Astrocyte of the hippocampus (primary cell): ENCODE results near the gene TCEA2.

Experiments
- DNase-seq: peaks from one replicate; pipeline ENCODE4 v3.0.0; 2011; ENCODE audit warnings: low read depth, low spot score

TCEA2 gene

DNA sequence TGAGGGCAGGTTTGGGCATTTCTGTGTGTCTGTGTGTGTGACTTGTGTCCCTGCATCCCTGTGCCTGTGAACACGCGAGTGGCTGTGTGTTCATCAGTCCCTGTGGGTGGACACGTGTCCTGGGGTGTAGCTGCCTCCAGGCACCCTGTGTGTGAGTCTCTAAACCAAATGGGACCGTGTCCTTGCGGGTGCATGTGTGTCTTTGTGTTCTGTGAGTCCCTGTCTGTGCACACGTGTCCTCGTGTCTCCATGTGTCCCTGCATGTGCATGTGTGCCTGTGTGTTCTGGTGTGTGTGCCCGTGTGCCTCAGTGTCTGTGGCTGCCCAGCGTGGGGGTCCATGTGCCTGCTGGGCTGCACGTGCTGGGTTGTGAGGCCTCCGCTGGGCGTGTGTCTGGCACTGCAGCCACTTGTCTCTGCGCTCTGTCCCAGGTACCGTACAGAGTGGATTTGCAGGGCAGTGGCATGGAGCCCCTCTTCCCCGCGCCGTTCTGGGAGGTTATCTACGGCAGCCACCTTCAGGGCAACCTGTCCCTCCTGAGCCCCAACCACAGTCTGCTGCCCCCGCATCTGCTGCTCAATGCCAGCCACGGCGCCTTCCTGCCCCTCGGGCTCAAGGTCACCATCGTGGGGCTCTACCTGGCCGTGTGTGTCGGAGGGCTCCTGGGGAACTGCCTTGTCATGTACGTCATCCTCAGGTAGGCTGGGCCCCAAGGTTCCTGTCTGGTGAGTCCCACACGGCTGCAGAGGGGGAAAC is 29.4 kb downstream of the TCEA2 start:
- DNase-seq = no peak

DNA sequence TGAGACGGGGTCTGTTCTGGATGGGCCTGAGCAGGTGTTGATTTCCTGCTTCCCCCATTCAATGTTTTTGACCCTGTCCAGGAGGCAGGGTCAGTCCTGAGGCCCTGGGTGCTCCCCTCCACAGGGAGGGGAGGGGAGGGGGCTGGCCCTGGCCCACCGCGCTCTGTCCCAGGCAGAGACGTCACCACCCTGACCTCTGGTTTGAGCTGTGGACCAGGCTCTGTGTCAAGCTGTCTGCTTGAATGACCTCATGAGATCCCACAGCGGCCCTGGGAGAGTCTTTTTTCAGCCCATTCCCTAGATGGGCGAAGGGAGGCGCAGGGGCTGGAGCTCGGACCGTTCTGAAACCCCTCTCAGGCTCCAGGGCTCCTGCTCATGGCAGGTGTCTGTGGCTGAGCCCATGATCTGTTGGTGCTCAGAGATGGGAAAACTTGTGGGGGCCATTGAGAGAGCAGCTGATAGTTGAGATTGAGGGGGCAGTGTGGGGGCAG is 30.1 kb downstream of the TCEA2 start:
- DNase-seq = no peak

DNA sequence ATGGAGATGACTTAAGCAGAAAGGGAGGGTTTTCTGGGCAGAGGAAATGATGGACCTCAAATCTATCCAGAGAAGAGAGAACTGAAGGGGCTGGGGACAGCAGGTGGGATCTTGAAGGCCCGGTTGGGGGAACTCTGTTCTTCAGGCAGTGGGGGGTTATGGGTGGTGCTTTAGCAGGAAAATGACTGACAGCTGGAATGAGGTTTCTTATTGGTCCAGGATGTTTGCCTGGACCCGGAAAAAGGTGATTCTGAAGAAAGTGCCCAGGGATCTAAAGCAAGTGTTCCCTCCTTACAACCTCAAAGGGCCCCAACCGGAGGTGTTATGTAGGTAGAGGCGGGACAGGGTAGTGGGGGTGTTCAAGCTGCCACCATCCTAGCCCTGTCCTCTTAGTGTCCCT is 32.5 kb downstream of the TCEA2 start:
- DNase-seq = no peak

DNA sequence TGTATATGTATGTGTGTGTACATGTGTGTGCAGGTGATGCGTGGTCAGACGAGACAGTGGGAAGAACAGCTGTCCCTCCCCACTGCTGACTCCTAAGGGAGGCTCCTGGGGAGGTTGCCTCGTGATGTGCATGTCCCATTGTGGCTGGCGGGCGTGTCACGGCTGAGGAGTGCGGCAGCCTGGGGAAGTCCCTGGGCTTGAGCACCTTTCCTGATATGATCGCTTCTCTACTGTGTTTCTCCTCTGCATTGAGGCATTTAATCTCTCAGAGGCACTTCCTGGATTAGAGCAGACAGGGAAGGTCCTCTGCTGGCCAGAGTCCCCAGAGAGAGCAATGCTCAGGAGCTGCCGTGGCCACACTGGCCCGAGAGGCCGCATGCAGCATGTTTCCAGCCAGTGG is 32.9 kb downstream of the TCEA2 start:
- no peak for DNase-seq

DNA sequence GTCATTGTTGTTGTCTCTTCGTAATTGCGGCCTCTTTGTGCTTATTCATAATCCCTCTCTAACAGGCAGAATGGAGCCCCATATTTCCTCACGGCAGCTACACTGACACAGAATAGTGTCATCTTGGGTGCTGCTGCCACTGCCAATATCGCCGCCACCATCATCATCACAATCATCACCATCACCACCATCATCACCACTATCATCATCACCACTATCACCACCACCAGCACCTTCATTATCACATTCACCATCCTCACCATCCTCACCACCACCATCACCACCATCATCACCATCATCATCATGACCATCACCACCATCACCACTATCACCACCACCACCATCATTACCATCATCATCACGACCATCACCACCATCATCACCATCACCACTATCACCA is 33.5 kb downstream of the TCEA2 start:
- DNase-seq = no peak

DNA sequence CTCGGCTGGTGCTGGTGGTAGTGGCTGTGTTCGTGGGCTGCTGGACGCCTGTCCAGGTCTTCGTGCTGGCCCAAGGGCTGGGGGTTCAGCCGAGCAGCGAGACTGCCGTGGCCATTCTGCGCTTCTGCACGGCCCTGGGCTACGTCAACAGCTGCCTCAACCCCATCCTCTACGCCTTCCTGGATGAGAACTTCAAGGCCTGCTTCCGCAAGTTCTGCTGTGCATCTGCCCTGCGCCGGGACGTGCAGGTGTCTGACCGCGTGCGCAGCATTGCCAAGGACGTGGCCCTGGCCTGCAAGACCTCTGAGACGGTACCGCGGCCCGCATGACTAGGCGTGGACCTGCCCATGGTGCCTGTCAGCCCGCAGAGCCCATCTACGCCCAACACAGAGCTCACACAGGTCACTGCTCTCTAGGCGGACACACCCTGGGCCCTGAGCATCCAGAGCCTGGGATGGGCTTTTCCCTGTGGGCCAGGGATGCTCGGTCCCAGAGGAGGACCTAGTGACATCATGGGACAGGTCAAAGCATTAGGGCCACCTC is 35.5 kb downstream of the TCEA2 start:
- DNase-seq = no peak

DNA sequence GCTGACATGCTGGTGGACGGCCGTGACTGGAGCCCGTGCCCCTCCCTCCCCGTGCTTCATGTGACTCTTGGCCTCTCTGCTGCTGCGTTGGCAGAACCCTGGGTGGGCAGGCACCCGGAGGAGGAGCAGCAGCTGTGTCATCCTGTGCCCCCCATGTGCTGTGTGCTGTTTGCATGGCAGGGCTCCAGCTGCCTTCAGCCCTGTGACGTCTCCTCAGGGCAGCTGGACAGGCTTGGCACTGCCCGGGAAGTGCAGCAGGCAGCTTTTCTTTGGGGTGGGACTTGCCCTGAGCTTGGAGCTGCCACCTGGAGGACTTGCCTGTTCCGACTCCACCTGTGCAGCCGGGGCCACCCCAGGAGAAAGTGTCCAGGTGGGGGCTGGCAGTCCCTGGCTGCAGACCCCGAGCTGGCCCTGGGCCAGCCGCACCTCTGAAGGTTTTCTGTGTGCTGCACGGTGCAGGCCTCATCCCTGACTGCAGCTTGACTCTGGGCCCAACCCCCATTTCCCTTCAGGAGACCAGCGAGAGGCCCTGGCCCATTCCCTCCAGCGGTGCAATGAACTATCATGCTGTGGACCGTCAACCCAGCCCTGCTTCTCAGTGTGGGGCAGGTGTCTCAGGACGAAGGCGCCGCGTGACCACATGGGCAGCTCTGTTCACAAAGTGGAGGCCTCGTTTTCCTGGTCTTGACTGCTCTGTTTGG is 36.2 kb downstream of the TCEA2 start:
- DNase-seq = no peak

DNA sequence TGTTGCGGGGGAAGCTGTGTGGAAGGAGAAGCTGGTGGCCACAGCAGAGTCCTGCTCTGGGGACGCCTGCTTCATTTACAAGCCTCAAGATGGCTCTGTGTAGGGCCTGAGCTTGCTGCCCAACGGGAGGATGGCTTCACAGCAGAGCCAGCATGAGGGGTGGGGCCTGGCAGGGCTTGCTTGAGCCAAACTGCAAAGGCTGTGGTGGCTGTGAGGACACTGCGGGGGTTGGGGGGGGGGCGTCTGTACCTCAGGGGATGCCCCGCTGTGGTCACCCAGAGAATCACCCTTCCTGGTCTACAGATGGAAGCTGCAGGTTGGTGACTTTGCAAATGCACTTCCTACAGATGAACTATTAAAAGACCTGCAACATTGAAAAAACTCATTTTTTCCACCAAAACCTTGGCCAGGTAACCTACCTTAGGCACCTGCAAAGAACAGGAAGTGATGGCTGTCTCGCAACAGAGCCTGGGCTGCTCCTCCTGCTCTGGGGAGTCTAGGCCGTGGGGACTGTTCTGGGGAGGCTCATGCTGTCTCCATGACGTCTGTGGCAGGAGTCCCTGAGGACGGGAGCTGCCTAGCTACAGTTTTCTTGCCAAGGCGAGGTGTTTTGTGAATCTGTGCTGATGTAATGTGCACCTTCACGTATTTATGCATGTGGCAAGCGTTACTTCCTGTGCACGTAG is 37.0 kb downstream of the TCEA2 start:
- DNase-seq = no peak

DNA sequence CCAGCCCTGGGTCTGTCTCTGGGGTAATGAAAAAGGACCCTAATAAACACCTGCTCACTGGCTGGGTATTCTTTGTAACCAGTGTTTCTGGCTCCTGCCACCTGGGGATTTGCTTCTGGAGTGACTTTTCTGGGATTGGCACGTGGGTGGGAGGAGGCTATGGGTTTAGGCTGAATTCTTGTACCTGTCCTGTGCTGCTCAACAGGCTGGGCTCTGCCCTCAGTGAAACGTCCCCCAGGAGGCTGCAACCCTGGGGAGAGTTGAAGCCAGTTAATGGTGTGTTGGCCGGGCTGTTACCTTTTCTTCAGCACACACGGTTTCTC is 37.5 kb downstream of the TCEA2 start:
- no peak for DNase-seq

DNA sequence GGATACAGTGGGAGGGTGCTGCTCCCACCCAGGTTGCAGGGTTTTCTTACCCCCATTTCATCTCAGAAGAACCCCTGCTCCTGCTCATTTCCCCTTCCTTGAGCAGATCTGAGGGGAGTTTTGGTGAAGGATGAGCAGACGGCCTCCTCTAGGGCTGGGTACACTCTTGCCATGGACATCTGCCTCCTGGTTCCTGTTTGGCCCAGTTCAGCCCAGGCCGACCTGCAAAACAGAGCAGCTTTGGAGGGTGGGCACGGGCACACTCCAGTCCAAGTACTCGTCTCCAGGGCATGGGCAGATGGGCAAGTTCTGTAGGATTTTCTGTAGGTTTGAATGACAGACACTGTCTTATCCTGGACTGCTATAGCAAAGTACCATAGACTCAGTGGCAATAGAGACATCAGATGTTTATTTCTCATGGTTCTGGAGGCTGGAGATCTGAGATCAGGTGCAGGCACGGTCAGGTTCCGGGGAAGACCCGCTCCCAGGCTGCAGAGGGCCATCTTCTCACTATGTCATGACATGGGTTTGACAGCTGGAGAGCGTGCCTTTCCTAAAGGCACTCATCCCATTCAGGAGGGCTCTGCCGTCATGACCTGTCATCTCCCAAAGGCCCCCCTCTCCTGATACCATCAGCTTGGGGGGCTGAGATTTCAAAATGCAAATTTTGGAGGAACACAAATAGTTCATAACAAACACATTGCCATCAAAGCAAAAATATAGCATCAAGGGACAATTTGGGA is 38.1 kb downstream of the TCEA2 start:
- DNase-seq = no peak

DNA sequence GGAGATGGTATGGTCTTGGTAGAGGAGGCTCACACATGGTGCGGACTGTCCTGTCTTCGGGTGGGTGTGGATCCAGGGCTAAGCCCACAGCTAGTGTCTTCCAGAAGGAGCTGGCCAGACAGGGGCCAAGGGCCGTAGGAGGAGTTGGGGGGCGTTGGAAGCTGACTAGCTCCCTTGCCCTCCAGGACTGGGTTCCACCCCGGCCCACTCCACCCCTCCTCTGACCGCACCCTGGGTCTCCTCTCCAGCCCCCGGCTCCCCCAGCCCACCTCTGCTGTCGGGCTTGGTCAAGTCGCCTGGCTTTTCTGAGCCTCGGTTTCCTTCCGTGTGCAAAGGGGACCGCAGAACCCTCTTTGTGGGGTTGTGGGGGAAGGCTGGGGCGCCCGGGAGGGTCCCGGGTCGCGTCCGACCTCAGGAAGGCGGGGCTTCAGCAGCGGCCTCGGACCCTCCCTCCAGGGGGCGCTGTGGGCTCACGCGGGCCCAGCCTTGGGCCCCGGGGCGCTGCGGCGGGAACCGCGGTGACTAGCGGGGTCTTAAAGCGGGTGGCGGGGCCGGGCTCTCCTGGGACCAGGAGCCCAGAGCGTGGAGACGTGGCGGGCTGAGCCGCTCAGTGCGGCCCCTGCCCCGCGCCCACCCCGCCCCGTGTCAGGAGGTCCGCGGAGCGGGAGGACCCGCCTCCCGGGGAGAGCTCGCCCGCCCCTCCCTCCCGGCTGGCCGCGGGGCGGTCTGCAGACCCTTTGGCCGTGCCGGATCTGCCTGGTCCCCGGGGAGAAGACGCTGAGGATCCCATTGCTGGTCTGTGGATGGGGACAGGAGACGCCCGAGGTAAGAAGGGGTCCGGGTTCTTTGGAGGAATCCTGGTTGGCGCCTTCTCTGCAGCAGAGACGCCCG is 39.0 kb downstream of the TCEA2 start:
- DNase-seq = peak; percentile 46

DNA sequence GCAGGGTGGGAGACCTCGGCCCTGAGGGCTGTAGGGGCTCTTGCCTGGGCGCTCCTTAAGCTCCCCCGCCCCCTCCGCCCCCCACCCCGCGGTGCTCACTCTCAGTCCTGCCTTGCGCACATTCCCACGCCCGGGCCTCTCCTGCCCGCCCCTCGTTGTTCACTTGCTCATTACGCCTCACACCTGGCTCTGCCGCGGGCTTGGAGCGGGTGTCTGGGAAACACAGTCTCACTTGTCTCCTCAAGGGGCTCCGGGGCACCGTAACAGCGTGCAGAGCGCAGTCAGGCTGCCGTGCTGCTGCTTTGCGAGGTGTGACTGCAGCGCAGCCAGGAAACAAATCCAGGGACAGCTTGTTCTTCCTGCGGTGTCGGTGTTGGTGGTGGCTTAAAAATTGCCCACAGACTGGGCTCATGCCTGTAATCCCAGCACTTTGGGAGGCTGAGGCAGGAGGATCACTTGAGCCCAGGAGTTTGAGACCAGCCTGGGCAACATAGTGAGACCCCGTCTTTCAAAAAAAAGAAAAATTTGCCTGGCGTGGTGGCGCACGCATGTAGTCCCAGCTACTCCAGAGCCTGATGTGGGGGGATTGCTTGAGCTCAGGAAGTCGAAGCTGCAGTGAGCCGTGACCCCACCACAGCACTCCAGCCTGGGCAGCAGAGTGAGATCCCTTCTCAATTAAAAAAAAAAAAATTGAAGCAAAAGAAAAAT is 39.8 kb downstream of the TCEA2 start:
- DNase-seq = no peak

DNA sequence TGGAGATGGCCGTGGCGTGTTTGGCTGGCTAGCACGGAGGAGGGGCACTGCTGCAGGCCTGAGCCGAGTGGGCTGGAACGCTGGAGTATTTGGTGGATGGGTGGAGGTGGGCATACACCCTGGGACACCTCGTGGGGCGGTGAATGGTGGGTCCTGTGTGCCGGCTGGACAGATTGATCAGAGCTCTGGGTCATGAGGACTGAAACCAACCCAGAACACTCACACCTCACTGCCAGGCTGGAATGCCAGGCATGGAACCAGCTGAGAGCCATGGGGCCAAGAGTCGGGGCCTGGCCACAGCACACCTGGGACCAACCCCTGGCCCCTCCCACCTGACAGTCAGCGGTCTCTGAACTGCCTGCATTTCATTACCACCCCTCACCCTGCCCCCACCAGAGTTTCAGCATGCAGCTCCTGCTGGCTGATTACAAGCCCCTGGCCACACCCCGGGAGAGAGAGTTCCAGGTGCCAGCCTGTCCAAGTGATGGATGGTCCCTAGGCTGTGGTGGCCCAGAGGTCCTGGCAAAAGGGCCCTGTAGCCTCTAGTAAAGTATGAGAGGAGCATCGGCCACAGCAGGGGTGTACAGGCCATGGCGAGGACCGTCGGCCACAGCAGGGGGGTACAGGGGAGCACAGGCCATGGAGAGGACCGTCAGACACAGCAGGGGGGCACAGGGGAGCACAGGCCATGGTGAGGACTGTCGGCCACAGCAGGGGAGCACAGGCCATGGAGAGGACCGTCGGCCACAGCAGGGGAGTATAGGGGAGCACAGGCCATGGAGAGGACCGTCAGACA is 41.1 kb downstream of the TCEA2 start:
- no peak for DNase-seq

DNA sequence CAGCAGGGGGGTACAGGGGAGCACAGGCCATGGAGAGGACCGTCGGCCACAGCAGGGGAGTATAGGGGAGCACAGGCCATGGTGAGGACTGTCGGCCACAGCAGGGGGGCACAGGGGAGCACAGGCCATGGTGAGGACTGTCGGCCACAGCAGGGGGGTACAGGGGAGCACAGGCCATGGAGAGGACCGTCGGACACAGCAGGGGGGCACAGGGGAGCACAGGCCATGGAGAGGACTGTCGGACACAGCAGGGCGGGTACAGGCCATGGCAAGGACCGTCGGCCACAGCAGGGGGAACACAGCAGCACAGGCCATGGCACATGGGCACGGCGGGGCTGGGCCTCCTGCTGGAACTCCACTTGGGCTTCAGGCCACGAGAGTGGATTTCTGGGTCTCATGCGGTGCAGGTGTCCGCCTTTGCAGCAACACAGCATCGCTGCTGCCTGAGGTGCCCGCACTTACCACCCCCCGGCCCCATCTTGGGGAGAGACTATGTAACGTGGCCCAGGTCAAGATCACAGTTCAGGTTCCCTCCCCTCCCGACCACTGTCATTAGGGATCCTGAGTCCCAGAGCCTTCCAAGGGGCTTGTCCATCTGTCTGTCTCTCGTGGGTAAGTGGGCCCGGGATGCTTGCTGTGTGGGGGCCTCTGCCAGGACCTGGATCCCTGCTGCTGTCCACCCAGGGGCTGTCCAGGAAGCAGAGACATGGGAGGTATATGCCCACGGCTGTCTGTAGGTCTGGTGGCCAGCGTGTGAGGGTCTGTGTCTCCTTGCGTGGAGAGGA is 41.9 kb downstream of the TCEA2 start:
- no peak for DNase-seq

DNA sequence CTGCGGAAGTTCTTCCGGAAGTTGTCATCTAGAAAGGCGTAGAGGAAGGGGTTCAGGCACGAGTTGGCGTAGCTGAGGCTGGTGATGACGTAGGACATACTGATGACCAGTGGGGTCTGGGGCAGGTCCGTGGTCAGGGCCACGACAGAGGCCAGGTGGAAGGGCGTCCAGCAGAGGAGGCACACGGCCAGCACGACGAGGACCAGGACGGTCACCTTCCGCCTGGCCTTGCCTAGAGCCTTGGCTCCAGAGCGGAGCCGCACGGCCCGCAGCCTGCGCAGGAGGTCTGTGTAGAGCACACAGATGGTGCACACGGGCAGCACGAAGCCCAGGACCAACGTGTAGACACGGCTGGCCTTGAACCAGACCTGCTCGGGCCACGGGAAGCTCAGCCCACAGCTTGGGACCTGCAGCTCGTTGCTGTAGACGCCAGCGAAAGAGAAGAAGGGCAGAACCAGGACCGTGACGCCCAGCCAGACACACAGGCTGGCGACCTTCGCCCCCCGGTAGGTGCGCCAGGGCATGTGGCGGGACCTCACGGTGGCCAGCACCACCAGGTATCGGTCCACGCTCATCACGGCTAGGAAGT is 42.9 kb downstream of the TCEA2 start:
- DNase-seq = no peak

DNA sequence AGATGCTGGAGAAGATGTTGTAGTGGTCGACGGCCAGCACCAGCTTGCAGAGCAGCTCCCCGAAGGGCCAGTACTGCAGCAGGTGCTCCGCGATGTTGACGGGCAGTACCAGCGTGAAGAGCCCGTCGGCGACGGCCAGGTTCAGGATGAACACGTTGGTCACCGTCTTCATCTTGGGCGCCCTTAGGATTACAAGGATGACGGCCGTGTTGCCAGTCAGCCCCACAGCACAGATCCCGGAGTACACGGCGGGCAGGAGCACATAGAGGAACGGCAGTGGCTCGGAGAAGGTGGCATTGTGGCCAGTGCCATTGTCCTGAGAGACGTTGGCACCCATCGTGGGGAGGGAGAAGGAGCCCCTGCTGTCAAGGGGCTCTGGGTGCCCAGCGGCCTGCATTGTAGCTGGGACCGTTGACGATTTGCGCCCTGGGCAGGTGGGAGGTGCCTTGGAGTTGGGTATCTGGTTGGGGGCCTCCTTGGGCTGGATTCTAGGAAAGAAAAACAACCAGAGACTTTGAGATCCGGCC is 43.5 kb downstream of the TCEA2 start:
- no peak for DNase-seq

DNA sequence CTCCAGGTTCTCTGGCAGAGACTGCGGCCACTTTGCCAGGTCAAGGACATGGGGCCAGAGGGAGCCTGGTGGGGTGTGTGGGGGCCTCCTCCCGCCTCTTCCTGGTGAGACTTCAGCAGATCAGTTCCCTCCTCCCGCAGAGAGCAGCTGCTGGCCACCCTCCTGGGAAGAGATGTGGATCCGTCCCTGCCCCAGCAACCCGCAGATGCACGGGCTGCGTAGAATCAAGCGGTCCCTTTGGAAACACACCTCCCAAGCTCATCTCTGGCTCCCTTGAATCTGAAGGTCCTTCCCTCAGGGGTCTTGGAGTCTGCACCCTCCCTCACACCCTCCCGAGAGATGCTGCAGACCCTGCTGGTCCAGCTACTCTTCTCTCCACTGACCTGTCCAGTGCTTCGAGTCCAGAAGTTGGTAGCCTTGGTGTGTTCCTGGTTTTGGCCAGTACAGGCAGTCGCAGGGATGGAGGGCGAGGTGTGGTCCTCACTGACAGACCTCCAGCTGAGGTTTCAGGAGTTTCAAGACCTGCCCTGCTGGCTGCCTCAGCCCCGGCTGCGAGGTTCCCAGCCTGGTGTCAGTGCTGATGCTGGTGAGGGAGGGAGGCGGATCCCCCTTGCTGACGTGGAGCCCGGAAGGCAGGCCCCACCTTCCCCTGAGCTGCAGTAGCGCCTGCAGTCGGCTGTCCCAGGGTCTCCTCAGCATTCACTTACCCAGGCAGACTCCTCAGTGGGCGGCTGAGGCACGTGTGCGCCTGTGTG is 44.2 kb downstream of the TCEA2 start, which contains the start of gene NPBWR2:
Gene NPBWR2 (minus strand): TSS at position 585 of the 755 bp plus-strand sequence. CDS start 734 bp downstream, outside the sequence.
- no peak for DNase-seq
